ENCODE results near the gene GNPDA1.

GNPDA1 gene

GRCh38 chr5:141989720-141990119, 23.1 kb downstream of the GNPDA1 start:
- no peak for DNase-seq

- no peak for DNase-seq
These were observed 26.8 kb downstream of the GNPDA1 start for GRCh38 chr5:141986072-141986471.

- DNase-seq: no peak
These were observed 30.2 kb downstream of the GNPDA1 start for GRCh38 chr5:141982626-141983025.

GRCh38 chr5:141978389-141978788, 34.4 kb downstream of the GNPDA1 start:
- DNase-seq: no peak

GRCh38 chr5:141976176-141976575, 36.7 kb downstream of the GNPDA1 start:
- DNase-seq: no peak

- DNase-seq: peak; percentile 69
These were observed 38.8 kb downstream of the GNPDA1 start for GRCh38 chr5:141973871-141974595.

GRCh38 chr5:141969783-141970771, 42.8 kb downstream of the GNPDA1 start:
- DNase-seq: peak; percentile 23

GRCh38 chr5:141968914-141969608, 43.8 kb downstream of the GNPDA1 start, which contains the start of gene RNF14:
Gene RNF14 (plus strand): TSS chr5:141969105. CDS start chr5:141973589, 4,484 bp downstream.
- DNase-seq: peak; percentile 95

GRCh38 chr5:141966963-141967333, 45.9 kb downstream of the GNPDA1 start:
- no peak for DNase-seq

- no peak for DNase-seq
These were observed 46.4 kb downstream of the GNPDA1 start for GRCh38 chr5:141966275-141966962.

- no peak for DNase-seq
These were observed 47.8 kb downstream of the GNPDA1 start for GRCh38 chr5:141965071-141965470.

GRCh38 chr5:141963701-141964100, 49.1 kb downstream of the GNPDA1 start:
- no peak for DNase-seq

- no peak for DNase-seq
These were observed 51.4 kb downstream of the GNPDA1 start for GRCh38 chr5:141961466-141961865.

GRCh38 chr5:141960449-141961323, 52.1 kb downstream of the GNPDA1 start:
- DNase-seq: peak; percentile 88

GRCh38 chr5:141960018-141960417, 52.8 kb downstream of the GNPDA1 start:
- DNase-seq: no peak

- DNase-seq: peak; percentile 22
These were observed 54.2 kb downstream of the GNPDA1 start for GRCh38 chr5:141958546-141959172.

GRCh38 chr5:141958113-141958512, 54.7 kb downstream of the GNPDA1 start, which contains the start of gene PCDH12:
Gene PCDH12 (minus strand): TSS chr5:141958202. CDS start chr5:141957851, 351 bp downstream.
- DNase-seq: peak; percentile 33

GRCh38 chr5:141957367-141957996, 55.3 kb downstream of the GNPDA1 start:
- DNase-seq: no peak

- no peak for DNase-seq
These were observed 58.6 kb downstream of the GNPDA1 start for GRCh38 chr5:141954194-141954593.

- no peak for DNase-seq
These were observed 60.8 kb downstream of the GNPDA1 start for GRCh38 chr5:141952020-141952419.
